AG10803 (cell line): ENCODE results near the gene R3HDM1.

ENCODE experiments used
- DNase-seq: peaks from one replicate; pipeline ENCODE4 v3.0.0; 2010; ENCODE audit warnings: low read depth
- H3K4me3 ChIP-seq: 2 replicates; pipeline ENCODE4 v1.5.1; 2011; ENCODE audit warnings: mild to moderate bottlenecking, low read length, control low read depth
- CTCF ChIP-seq: conservative IDR thresholded peaks from 2 replicates; pipeline ENCODE4 v1.5.1; 2011; ENCODE audit warnings: mild to moderate bottlenecking, low read length, control low read depth, inconsistent platforms

Gene R3HDM1

GRCh38 chr2:135636982-135637381 is 105.7 kb downstream of the R3HDM1 start:
- no peak overlapping the region for H3K4me3 ChIP-seq
- TF ChIP-seq CTCF, result no peak
- DNase-seq, result no peak

GRCh38 chr2:135637456-135638087 is 106.3 kb downstream of the R3HDM1 start:
- H3K4me3 ChIP-seq, result no peak overlapping the region
- no peak for DNase-seq
- no peak for TF ChIP-seq CTCF

DNA sequence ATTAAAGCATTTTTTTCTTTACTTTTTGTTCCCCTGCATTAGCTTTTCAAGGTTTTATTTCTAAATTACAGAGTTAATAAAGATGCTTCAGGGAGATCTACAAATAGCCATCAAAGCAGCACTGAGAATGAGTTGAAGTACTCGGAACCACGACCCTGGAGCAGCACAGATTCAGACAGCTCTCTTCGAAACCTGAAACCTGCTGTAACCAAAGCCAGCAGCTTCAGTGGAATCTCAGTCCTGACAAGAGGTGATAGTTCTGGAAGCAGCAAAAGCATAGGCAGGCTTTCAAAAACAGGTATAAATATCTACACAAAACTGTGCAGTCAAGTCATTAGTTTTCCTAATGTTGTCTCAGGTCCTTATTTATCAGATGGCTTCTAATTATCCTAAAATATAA is 107.5 kb downstream of the R3HDM1 start:
- TF ChIP-seq CTCF, result no peak
- no peak for DNase-seq
- H3K4me3 ChIP-seq, result no peak overlapping the region

GRCh38 chr2:135641156-135642068 is 110.1 kb downstream of the R3HDM1 start:
- no peak overlapping the region for H3K4me3 ChIP-seq
- no peak for TF ChIP-seq CTCF

DNA sequence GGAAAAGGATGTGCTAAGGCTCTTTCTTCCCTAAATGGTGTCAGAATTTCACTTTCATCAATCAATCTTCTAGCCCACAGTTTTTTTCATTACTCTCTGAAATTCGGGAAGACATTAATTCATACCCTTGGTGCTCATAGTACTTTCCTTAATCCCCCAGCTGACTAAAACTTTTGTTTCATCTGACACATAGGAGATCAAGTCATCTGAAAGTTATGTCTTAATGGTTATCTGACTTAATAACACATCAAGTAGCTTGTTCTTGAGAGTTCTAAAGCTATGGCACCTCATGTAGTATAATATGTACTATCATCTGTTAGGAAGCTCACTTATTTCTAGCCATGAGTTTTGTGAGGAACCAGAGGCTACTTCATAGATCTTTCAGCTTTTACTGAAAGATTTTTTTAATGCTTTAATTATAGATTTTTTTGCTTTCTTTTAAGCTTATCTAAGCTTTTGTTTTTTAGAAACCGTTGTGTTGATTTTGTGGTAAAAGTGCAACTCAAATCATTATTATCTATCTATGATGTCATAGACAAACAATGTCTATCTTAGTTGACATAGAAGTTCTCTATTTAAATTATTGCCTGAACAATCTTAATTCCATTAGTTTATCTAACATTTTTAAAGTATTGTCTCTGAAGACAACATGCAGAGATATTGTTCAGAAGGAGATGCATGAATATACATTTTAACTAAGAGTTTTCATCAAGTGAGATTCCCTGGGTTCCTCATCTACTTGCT is 116.7 kb downstream of the R3HDM1 start:
- H3K4me3 ChIP-seq, result no peak overlapping the region
- no peak for TF ChIP-seq CTCF
- no peak for DNase-seq

More at GRCh38 chr2:135641156-135642068, 110.1 kb downstream of the R3HDM1 start:
- DNase-seq, result no peak

DNA sequence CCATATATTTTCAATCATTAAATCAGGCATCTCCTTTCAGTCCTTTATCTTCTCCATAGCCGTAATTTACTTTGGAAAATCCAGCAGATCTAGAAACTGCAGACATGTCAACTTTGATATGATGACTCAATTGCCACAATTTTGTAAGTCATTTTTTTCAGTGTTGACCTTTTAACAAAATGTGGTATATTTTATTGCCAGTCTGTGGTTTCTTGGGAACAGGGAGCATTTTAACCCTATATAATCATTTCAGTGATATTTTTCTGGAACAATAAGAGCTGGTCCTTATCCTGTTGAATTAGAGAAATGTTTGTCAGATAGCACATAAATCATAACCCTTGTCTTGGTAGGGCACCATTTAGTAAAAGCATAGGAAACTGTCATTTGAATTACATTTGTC is 119.4 kb downstream of the R3HDM1 start:
- no peak overlapping the region for H3K4me3 ChIP-seq
- no peak for TF ChIP-seq CTCF
- no peak for DNase-seq
